ENCODE results near the gene NRARP.

- TF ChIP-seq, protein P1, sequence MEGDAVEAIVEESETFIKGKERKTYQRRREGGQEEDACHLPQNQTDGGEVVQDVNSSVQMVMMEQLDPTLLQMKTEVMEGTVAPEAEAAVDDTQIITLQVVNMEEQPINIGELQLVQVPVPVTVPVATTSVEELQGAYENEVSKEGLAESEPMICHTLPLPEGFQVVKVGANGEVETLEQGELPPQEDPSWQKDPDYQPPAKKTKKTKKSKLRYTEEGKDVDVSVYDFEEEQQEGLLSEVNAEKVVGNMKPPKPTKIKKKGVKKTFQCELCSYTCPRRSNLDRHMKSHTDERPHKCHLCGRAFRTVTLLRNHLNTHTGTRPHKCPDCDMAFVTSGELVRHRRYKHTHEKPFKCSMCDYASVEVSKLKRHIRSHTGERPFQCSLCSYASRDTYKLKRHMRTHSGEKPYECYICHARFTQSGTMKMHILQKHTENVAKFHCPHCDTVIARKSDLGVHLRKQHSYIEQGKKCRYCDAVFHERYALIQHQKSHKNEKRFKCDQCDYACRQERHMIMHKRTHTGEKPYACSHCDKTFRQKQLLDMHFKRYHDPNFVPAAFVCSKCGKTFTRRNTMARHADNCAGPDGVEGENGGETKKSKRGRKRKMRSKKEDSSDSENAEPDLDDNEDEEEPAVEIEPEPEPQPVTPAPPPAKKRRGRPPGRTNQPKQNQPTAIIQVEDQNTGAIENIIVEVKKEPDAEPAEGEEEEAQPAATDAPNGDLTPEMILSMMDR (IDR thresholded peaks at IDR 0.05): no peak
- no peak for TF ChIP-seq EZH2 (IDR thresholded peaks at IDR 0.05)
- no peak for TF ChIP-seq EZH2phosphoT487 (IDR thresholded peaks at IDR 0.05)
Measured at GRCh38 chr9:137304383-137305059, 2.5 kb upstream of the NRARP start.

Data from neural progenitor cell (in vitro differentiated cells).